Neutrophil (primary cell): ENCODE data around the gene IGSF21.

Source experiments
- H3K27ac ChIP-seq: fragments of 200-600 bp; sonication (generic); 2 replicates; pipeline ENCODE4 v1.5.1; 2016; ENCODE audit warnings: mild to moderate bottlenecking, moderate library complexity
- H3K27me3 ChIP-seq: fragments of 200-600 bp; sonication (generic); 2 replicates; pipeline ENCODE4 v1.6.0; 2016; ENCODE audit warnings: mild to moderate bottlenecking
- H3K36me3 ChIP-seq: fragments of 200-600 bp; sonication (generic); 2 replicates; pipeline ENCODE4 v1.5.1; 2017
- H3K4me1 ChIP-seq, 2 experiments: fragments of 200-600 bp in 1 of 2; sonication (generic) in 1 of 2; 1 replicate in 1 of 2; 2 replicates in 1 of 2; pipeline versions ENCODE4 v1.5.1 to v1.6.1; 2013 to 2016; ENCODE audit warnings: low read depth in 1 of 2, low read length in 1 of 2, mild to moderate bottlenecking in 1 of 2, moderate library complexity in 1 of 2; ENCODE audit not compliant: control insufficient read depth in 1 of 2, insufficient read depth in 1 of 2
- H3K4me3 ChIP-seq, 2 experiments: fragments of 200-600 bp in 1 of 2; sonication (generic) in 1 of 2; 1 replicate in 1 of 2; 2 replicates in 1 of 2; pipeline ENCODE4 v1.5.1; 2013 to 2016; ENCODE audit warnings: low read depth in 1 of 2, low read length in 1 of 2, mild to moderate bottlenecking in 1 of 2, moderate library complexity in 1 of 2
- H3K9me3 ChIP-seq: fragments of 200-600 bp; sonication (generic); 2 replicates; pipeline ENCODE4 v1.5.1; 2016
- TF ChIP-seq, protein P1 (sequence below): fragments of 200-600 bp; sonication (generic); IDR thresholded peaks from 2 replicates; pipeline ENCODE4 v1.5.1; 2016; ENCODE audit warnings: antibody characterized with exemption

The IGSF21 gene

DNA sequence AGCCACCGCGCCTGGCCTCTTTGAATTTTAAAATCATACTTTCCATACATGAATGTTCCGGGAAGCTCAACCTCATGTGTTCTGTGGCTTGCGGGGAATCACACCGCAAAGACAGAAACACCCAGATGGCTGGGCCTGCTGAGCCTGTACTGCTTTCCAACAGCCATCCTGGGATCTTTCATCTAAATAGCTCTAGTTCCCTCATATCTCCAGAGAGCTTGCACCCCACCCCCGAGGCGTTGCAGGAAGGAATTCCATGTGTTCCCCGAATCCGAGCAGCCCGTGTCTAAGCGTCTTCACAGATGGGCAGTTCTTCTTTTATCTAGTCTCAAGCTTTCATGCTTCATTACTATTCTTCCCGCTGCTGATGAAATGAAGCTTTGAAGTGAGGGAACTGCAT, 66.4 kb downstream of the IGSF21 start:
- peaks cover 20% of the 10 kb centered on the region for H3K27me3 ChIP-seq
- no peaks in the 10 kb centered on the region for H3K36me3 ChIP-seq
- H3K4me3 ChIP-seq: no peak overlapping the region
- TF ChIP-seq, protein P1, sequence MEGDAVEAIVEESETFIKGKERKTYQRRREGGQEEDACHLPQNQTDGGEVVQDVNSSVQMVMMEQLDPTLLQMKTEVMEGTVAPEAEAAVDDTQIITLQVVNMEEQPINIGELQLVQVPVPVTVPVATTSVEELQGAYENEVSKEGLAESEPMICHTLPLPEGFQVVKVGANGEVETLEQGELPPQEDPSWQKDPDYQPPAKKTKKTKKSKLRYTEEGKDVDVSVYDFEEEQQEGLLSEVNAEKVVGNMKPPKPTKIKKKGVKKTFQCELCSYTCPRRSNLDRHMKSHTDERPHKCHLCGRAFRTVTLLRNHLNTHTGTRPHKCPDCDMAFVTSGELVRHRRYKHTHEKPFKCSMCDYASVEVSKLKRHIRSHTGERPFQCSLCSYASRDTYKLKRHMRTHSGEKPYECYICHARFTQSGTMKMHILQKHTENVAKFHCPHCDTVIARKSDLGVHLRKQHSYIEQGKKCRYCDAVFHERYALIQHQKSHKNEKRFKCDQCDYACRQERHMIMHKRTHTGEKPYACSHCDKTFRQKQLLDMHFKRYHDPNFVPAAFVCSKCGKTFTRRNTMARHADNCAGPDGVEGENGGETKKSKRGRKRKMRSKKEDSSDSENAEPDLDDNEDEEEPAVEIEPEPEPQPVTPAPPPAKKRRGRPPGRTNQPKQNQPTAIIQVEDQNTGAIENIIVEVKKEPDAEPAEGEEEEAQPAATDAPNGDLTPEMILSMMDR: no peak
- H3K4me1 ChIP-seq: no peaks in the 10 kb centered on the region
- H3K9me3 ChIP-seq: no peaks in the 10 kb centered on the region
- no peak overlapping the region for H3K27ac ChIP-seq

DNA sequence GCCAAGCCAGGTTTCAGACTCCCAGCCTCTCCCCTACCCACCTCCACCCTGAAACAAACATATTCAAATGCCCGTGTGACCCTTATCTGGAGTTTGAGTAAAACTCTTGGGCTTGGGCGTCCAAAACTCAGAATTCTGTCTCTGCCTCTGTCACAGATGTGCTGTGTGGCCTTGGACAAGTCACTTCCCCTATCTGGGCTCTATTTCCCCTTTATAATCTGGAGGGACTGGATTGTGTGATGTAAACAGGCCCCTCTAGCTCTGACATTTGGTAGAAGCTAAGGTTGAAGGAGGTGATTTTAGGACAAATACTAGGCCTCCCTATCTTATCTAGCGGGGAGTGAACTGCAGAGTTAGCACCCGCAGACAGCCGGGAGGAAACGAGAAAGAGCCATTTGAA, 67.5 kb downstream of the IGSF21 start:
- TF ChIP-seq, protein P1: no peak
- H3K9me3 ChIP-seq: no peaks in the 10 kb centered on the region
- H3K27ac ChIP-seq: no peak overlapping the region
- peaks cover 20% of the 10 kb centered on the region for H3K27me3 ChIP-seq
- no peaks in the 10 kb centered on the region for H3K36me3 ChIP-seq
- no peaks in the 10 kb centered on the region for H3K4me1 ChIP-seq
- H3K4me3 ChIP-seq: no peak overlapping the region

DNA sequence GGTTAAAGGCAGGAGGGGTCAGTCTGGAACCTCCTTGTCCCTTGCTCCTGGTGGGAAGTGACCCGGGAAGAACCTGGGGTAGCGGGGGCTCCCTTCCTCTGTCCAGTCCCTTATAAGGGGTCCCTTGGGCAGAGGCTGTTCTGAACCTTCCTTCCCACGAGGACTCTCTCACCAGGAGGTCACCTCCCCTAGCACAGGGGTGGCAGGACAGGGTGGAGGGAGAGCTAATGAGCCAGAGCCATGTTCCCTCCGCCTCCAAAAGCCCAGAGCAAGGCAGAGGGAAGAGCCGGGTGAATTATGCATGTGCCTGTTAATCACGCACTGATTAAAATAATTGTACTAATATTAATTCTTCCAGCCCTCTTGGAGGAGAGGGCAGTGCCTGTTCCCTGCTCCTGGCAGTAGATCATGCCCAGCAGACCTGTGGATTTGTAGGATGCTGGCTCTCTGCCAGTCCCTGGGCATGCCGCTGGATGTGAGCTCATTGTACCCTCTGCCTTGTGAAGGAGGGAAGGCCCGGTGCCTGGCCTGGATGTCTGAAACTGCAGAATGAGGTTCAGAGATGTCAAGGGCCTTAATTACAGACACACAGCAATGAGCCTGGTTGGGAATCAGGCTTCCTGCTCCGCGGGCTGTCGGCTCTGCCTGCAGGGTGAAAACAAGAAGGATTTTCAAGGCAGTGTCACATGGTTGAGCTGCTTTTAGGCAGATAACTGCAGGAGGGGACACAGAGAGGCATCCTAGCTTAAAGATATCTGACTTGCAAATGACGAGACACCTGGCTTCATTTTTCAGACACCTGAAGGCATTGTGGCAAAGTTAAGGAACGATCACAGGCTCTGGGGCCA, 68.2 kb downstream of the IGSF21 start:
- Histone ChIP-seq H3K4me3 (no peak overlapping the region), H3K27me3 (peaks cover 20% of the 10 kb centered on the region), H3K9me3 (no peaks in the 10 kb centered on the region), H3K27ac (no peak overlapping the region), H3K36me3 (no peaks in the 10 kb centered on the region), H3K4me1 (no peaks in the 10 kb centered on the region)
- TF ChIP-seq, protein P1: no peak

DNA sequence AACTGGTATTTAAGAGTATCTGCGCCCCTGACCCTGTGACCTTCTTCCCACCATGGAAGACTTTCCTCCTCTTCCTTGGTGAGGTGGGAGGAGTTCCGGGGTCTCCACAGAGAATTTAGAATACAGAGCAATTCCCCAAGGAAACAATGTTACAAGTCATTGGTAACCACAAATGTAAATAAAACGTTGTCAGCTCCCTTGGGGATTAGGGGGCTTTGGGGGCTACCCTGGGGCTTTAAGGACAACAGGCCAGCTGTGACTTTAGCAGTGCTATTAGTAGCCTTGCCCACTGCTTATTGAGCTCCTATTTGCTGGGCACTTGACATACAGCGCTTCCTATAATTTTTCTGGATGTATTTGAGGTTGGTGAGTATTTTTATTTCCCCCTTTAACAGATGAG, 69.0 kb downstream of the IGSF21 start:
- TF ChIP-seq, protein P1: no peak
- peaks cover 20% of the 10 kb centered on the region for H3K27me3 ChIP-seq
- H3K4me3 ChIP-seq: no peak overlapping the region
- H3K36me3 ChIP-seq: no peaks in the 10 kb centered on the region
- H3K4me1 ChIP-seq: no peaks in the 10 kb centered on the region
- H3K9me3 ChIP-seq: no peaks in the 10 kb centered on the region
- H3K27ac ChIP-seq: no peak overlapping the region

DNA sequence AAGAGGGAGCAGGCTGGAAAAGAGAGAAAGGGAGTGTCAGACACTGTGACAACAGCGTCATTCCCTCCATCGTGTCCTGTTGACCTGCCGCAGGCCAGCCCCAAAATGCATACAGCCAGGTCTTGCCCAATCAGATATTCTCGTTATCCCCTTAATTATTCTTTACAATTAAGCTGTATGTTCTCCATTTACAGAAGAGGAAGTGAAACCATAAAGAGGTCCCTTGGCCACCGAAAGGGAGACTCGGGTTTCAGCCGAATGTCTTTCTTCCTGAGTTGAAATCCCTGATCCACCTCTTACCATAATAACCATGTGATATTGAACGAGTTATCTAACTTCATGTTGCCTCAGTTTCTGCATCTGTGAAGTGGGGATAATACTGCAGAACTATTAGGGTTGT, 70.5 kb downstream of the IGSF21 start:
- Histone ChIP-seq H3K9me3 (no peaks in the 10 kb centered on the region), H3K4me3 (no peak overlapping the region), H3K4me1 (no peaks in the 10 kb centered on the region), H3K36me3 (no peaks in the 10 kb centered on the region), H3K27me3 (peaks cover 20% of the 10 kb centered on the region), H3K27ac (no peak overlapping the region)
- TF ChIP-seq, protein P1: no peak
